Stimulated activated memory B cell treated with anti-CD40 and anti-IgM and Interleukin-4, amounts not matched to agents 10 μg/mL and 1 μg/mL and 100 μg/mL, for 72 hours (primary cell): ENCODE results near the gene UBXN7.
"Not testable (repeated sequence)": the region's sequence is repeated elsewhere in the genome, so short reads cannot be mapped to it uniquely, and the experiment has no call there.

ENCODE experiments used
- ATAC-seq: fragments of 150-1000 bp; cut with Tn5 transposase; 2 replicates; pipeline ENCODE4 v1.10.0; 2021
- H3K27ac Mint-ChIP-seq: one replicate; pipeline ENCODE4 v1.8.0; 2022; ENCODE audit warnings: mild to moderate bottlenecking, mixed read lengths
- H3K27me3 Mint-ChIP-seq: one replicate; pipeline ENCODE4 v1.8.0; 2022; ENCODE audit warnings: mixed read lengths
- H3K36me3 Mint-ChIP-seq: one replicate; pipeline ENCODE4 v1.8.0; 2022; ENCODE audit warnings: mixed read lengths
- H3K4me1 Mint-ChIP-seq: one replicate; pipeline ENCODE4 v1.8.0; 2022; ENCODE audit warnings: mixed read lengths
- H3K4me3 Mint-ChIP-seq: one replicate; pipeline ENCODE4 v1.8.0; 2022; ENCODE audit warnings: mild to moderate bottlenecking, moderate library complexity, mixed read lengths
- H3K9me3 Mint-ChIP-seq: one replicate; pipeline ENCODE4 v1.8.0; 2022; ENCODE audit warnings: mixed read lengths

Gene UBXN7

DNA sequence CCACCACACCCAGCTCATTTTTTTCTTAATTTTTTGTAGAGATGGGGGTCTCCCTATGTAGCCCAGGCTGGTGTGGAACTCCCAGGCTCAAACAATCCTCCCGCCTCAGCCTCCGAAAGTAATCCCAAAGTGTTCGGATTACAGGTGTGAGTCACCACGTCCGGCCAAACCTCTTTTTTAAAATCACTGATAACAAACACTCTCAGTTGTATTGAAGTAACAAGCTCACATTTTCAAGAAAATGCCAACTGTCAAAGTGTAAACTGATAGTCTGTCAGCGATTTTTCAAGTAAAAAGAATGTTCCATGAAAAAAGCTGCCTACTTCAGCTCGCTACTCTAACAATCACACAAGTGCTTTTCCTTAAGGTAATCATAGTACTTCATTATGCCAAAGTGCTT is 33.4 kb downstream of the UBXN7 start:
- Mint-ChIP-seq H3K36me3 (peaks cover 48% of the 10 kb centered on the region), H3K27ac (no peak overlapping the region), H3K4me1 (no peaks in the 10 kb centered on the region), H3K9me3 (no peaks in the 10 kb centered on the region), H3K4me3 (no peak overlapping the region), H3K27me3 (no peaks in the 10 kb centered on the region)
- no peak for ATAC-seq

DNA sequence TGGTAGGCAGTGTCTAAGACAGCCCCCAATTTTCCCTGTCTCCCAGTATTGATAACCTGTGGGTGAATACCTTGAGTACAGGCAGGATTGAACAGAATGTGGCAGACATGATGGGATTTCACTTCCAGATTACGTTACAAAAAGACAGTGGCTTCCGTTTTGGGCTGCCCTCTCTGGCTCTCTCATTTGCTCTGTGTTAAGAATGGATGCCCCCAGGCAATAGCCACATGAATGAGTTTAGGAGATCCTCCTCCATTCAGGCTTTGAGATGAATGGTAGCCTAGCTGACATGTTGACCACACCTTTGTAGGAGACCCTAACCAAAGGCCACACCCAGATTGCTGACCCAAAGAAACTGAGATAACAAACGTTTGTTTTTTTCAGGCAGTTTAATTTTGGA is 34.3 kb downstream of the UBXN7 start:
- Mint-ChIP-seq H3K9me3 (no peaks in the 10 kb centered on the region), H3K4me3 (no peak overlapping the region), H3K27ac (no peak overlapping the region)

DNA sequence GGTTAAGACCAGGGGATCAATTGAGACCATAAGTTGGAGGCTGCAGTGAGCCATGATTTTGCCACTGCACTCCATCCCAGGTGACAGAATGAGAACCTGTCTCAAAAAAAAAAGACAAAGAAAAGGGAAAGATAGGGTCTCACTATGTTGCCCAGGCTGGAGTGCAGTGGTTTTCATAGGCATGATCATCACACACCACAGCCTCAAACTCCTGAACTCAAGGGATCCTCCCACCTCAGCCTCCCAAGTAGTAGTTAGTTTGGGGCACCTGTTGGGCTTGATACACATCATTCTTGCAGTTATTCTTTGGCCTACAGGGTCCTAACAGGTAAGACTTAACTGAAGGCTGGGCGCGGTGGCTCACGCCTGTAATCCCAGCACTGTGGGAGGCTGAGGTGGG is 42.1 kb downstream of the UBXN7 start:
- ATAC-seq, result no peak
- Mint-ChIP-seq H3K4me1 (peaks cover 7% of the 10 kb centered on the region), H3K27ac (no peak overlapping the region), H3K36me3 (peaks cover 75% of the 10 kb centered on the region), H3K9me3 (peaks cover 4% of the 10 kb centered on the region), H3K27me3 (no peaks in the 10 kb centered on the region), H3K4me3 (no peak overlapping the region)

More for the DNA sequence above, 34.3 kb downstream of the UBXN7 start:
- peaks cover 52% of the 10 kb centered on the region for H3K36me3 Mint-ChIP-seq
- no peaks in the 10 kb centered on the region for H3K27me3 Mint-ChIP-seq
- no peaks in the 10 kb centered on the region for H3K4me1 Mint-ChIP-seq
- no peak for ATAC-seq

DNA sequence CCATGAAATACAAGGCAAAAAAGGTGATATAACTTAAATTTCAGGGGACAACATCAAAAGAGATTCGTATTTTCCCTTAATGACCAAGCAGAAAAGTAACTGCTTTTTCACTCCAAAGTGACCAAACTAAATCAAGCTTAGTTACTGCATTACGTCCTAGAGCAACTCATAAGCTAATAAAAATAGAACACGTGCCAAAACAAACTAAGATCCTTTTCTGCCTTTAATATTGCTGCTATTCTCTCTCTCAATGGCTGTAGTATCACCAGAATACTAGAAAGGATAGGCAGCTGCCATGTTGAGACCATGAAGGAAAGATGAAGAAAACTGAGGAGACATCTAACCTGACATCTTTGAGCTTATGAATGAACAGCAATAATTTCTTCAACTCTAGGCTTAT is 43.3 kb downstream of the UBXN7 start:
- no peak for ATAC-seq
- Mint-ChIP-seq H3K27me3 (no peaks in the 10 kb centered on the region), H3K4me3 (no peak overlapping the region), H3K9me3 (peaks cover 4% of the 10 kb centered on the region), H3K4me1 (peaks cover 13% of the 10 kb centered on the region), H3K36me3 (peaks cover 85% of the 10 kb centered on the region), H3K27ac (no peak overlapping the region)

DNA sequence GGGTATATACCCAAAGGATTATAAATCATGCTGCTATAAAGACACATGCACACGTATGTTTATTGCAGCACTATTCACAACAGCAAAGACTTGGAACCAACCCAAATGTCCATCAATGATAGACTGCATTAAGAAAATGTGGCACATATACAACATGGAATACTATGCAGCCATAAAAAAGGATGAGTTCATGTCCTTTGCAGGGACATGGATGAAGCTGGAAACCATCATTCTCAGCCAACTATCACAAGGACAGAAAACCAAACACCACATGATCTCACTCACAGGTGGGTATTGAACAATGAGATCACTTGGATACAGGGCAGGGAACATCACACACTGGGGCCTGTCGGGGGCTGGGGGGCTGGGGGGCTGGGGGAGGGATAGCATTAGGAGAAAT is 44.3 kb downstream of the UBXN7 start:
- not testable (repeated sequence) for H3K4me3 Mint-ChIP-seq, H3K27me3 Mint-ChIP-seq, H3K9me3 Mint-ChIP-seq, H3K27ac Mint-ChIP-seq, ATAC-seq
- peaks cover 89% of the 10 kb centered on the region for H3K36me3 Mint-ChIP-seq
- H3K4me1 Mint-ChIP-seq, result peaks cover 23% of the 10 kb centered on the region

DNA sequence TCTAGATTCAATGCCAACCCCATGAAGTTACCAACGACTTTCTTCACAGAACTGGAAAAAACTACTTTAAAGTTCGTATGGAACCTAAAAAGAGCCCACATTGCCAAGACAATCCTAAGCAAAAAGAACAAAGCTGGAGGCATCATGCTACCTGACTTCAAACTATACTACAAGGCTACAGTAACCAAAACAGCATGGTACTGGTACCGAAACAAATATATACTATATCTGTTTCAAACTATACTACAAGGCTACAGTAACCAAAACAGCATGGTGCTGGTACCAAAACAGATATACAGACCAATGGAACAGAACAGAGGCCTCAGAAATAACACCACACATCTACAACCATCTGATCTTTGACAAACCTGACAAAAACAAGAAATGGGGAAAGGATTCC is 45.4 kb downstream of the UBXN7 start:
- peaks cover 89% of the 10 kb centered on the region for H3K36me3 Mint-ChIP-seq
- H3K27ac Mint-ChIP-seq, H3K4me3 Mint-ChIP-seq, H3K27me3 Mint-ChIP-seq, ATAC-seq, H3K9me3 Mint-ChIP-seq: not testable (repeated sequence)
- H3K4me1 Mint-ChIP-seq, result peaks cover 30% of the 10 kb centered on the region

DNA sequence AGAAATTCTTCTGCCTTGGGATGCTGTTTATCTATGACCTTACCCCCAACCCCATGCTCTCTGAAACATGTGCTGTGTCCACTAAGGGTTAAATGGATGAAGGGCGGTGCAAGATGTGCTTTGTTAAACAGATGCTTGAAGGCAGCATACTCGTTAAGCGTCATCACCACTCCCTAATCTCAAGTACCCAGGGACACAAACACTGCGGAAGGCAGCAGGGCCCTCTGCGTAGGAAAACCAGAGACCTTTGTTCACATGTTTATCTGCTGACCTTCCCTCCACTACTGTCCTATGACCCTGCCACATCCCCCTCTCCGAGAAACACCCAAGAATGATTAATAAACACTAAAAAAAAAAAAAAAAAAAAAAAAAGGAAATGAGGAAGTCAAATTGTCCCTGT is 46.2 kb downstream of the UBXN7 start:
- peaks cover 30% of the 10 kb centered on the region for H3K4me1 Mint-ChIP-seq
- H3K36me3 Mint-ChIP-seq, result peaks cover 92% of the 10 kb centered on the region
- H3K27me3 Mint-ChIP-seq, ATAC-seq, H3K27ac Mint-ChIP-seq, H3K4me3 Mint-ChIP-seq, H3K9me3 Mint-ChIP-seq: not testable (repeated sequence)

DNA sequence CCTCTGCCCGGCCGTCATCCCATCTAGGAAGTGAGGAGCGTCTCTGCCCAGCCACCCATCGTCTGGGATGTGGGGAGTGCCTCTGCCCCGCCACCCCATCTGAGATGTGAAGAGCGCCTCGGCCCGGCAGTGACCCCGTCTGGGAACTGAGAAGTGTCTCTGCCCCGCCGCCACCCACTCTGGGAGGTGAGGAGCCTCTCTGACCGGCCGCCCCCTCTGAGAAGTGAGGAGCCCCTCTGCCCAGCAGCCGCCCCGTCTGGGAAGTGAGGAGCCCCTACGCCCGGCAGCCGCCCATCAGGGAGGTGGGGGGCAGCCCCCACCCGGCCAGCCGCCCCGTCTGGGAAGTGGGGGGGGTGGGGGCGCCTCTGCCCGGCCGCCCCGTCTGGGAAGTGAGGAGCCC is 46.8 kb downstream of the UBXN7 start:
- not testable (repeated sequence) for H3K9me3 Mint-ChIP-seq, H3K4me3 Mint-ChIP-seq, ATAC-seq, H3K27ac Mint-ChIP-seq, H3K27me3 Mint-ChIP-seq
- peaks cover 90% of the 10 kb centered on the region for H3K36me3 Mint-ChIP-seq
- peaks cover 30% of the 10 kb centered on the region for H3K4me1 Mint-ChIP-seq

DNA sequence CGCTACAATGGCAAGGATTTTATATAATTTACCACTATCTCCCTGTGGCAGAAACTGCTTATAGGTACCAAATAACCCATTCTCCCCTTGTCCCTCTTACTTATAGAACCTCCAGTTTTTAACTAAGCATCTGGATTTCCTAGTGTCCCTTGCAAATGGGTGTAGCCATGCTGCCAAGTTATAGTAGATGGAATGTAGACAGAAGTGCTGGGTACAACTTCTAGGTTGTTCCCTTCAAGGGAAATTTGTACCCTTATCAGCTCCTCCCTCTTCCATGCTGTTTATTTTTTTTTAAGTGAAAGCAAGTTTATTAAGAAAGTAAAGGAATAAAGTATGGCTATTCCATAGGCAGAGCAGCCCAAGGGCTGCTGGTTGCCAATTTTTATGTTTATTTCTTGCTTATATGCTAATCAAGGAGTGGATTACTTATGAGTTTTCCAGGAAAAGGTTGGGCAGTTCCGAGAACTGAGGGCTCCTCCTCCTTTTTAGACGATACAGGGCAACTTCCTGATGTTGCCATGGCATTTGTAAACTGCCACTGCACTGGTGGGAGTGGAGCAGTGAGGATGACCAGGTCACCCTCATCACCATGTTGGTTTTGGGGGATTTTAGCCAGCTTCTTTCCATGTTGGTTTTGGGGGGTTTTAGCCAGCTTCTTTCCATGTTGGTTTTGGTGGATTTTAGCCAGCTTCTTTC is 53.9 kb downstream of the UBXN7 start:
- Mint-ChIP-seq H3K27ac (no peak overlapping the region), H3K27me3 (no peaks in the 10 kb centered on the region), H3K9me3 (no peaks in the 10 kb centered on the region), H3K4me3 (no peak overlapping the region), H3K36me3 (peaks cover 52% of the 10 kb centered on the region), H3K4me1 (peaks cover 19% of the 10 kb centered on the region)
- no peak for ATAC-seq

DNA sequence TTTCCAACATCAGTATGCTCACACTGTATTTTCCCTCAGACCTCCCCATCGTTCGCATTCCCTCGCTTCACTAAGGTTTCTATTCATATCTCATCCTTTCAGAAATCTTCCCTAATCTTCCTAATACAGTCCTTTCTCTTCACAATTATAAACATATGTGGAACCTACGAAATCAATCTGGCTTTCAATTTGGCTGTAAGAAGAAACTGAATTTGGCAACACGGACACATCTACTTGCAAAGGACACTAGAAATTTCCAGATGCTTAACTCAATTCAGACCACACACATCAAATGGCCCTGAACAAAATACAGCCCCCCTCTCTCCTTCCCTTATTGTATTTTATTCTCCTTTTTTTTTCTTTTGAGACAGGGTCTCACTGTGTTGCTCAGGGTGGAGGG is 54.9 kb downstream of the UBXN7 start:
- H3K36me3 Mint-ChIP-seq, result peaks cover 49% of the 10 kb centered on the region
- H3K4me3 Mint-ChIP-seq, result no peak overlapping the region
- H3K27ac Mint-ChIP-seq, result no peak overlapping the region
- H3K4me1 Mint-ChIP-seq, result peaks cover 11% of the 10 kb centered on the region
- no peaks in the 10 kb centered on the region for H3K27me3 Mint-ChIP-seq
- no peaks in the 10 kb centered on the region for H3K9me3 Mint-ChIP-seq
- no peak for ATAC-seq

DNA sequence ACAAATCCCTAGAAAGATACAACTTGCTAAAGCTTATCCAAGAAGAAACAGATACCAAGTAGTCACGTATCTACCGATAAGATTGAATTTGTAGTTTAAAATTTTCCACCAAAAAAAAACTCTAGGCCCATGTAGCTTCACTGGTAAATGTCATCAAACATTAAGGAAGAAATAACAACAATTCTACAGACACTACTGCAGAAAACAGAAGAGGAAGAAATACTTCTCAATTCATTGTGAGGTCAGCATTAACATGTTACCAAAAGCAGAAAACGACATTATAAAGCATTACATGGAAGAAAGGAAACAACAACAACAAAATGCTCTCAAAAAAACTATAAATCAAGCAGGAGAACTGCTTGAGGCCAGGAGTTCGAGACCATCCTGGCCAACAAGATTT is 66.5 kb downstream of the UBXN7 start:
- no peak for ATAC-seq
- H3K27me3 Mint-ChIP-seq, result no peaks in the 10 kb centered on the region
- H3K4me3 Mint-ChIP-seq, result no peak overlapping the region
- H3K9me3 Mint-ChIP-seq, result no peaks in the 10 kb centered on the region
- peaks cover 56% of the 10 kb centered on the region for H3K36me3 Mint-ChIP-seq
- no peaks in the 10 kb centered on the region for H3K4me1 Mint-ChIP-seq
- peak overlapping the region; percentile 2 for H3K27ac Mint-ChIP-seq

DNA sequence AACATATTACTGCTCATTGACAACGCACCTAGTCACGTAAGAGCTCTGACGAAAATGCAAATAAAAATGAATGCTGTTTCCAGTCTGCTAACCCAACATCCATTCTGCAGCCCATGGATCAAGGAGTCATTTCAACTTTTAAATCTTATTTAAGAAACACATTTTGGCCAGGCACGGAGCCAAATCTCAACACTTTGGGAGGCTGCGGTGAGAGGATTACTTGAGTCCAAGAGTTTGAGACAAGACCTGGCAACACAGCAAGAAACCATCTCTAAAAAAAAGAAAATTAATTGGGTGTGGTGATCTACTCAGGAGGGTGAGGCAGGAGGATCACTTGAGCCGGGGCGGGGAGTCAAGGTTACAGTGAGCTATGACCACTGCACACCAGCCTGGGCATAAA is 71.6 kb downstream of the UBXN7 start:
- H3K4me1 Mint-ChIP-seq, result no peaks in the 10 kb centered on the region
- peaks cover 81% of the 10 kb centered on the region for H3K36me3 Mint-ChIP-seq
- no peaks in the 10 kb centered on the region for H3K27me3 Mint-ChIP-seq
- H3K4me3 Mint-ChIP-seq, result no peak overlapping the region
- no peak for ATAC-seq
- H3K9me3 Mint-ChIP-seq, result no peaks in the 10 kb centered on the region
- H3K27ac Mint-ChIP-seq, result no peak overlapping the region

DNA sequence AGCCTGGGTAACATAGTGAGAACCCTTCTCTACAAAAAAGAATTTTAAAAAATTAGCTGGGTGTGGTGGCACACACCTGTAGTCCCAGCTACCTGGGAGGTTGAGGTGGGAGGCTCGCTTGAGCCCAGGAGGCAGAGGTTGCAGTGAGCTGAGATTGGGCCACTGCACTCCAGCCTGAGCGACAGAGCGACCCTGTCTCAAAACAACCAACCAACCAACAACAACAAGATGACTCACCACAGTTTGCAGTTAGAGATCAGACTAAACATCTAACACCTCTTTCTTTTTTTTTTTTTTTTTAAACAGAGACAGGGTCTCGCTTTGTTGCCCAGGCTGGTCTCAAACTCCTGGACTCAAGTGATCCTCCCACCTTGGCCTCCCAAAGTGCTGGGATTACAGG is 73.7 kb downstream of the UBXN7 start:
- ATAC-seq, H3K4me3 Mint-ChIP-seq, H3K4me1 Mint-ChIP-seq, H3K27ac Mint-ChIP-seq, H3K27me3 Mint-ChIP-seq, H3K9me3 Mint-ChIP-seq: not testable (repeated sequence)
- H3K36me3 Mint-ChIP-seq, result peaks cover 92% of the 10 kb centered on the region

DNA sequence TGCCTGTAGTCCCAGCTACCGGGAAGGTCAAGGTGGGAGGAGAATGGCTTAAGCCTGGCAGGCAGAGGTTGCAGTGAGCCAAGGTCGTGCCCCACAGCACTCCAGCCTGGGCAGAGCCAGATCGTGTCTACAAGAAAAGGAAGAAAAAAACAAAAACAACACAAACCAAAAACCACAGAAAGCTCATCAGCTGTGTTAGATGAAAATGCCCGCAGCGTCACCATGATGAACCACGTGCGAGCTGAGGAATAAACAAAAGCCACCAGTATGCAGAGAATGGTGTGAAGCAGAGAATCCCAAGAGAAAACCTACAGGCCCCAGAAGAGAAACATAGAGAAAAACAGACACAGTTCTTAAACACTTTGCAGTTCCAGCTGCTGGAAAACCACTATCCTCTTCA is 74.3 kb downstream of the UBXN7 start:
- Mint-ChIP-seq H3K4me3 (no peak overlapping the region), H3K4me1 (no peaks in the 10 kb centered on the region), H3K27me3 (no peaks in the 10 kb centered on the region), H3K27ac (no peak overlapping the region), H3K9me3 (no peaks in the 10 kb centered on the region), H3K36me3 (peaks cover 94% of the 10 kb centered on the region)
- no peak for ATAC-seq

DNA sequence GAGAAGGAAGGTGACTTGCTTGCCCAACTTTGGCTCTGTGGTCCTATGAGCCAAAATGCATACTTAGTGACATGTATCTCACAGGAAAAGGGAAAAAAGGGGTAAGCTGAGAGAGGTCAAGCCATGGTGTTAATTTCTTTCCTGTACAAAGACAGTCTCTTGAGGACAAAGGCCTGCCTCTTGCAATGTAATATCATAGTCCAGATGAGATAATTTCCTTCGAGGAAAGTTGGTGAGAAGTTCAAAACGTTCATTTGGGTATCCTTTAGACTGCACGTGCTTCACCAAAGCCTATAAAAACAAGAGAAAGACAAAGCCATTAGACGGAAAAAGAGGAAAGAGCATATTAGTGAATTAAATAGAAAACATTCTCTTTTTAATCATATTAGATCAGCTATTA is 75.7 kb downstream of the UBXN7 start:
- no peaks in the 10 kb centered on the region for H3K27me3 Mint-ChIP-seq
- ATAC-seq, result no peak
- no peaks in the 10 kb centered on the region for H3K4me1 Mint-ChIP-seq
- no peak overlapping the region for H3K27ac Mint-ChIP-seq
- peaks cover 86% of the 10 kb centered on the region for H3K36me3 Mint-ChIP-seq
- H3K9me3 Mint-ChIP-seq, result no peaks in the 10 kb centered on the region
- H3K4me3 Mint-ChIP-seq, result no peak overlapping the region

DNA sequence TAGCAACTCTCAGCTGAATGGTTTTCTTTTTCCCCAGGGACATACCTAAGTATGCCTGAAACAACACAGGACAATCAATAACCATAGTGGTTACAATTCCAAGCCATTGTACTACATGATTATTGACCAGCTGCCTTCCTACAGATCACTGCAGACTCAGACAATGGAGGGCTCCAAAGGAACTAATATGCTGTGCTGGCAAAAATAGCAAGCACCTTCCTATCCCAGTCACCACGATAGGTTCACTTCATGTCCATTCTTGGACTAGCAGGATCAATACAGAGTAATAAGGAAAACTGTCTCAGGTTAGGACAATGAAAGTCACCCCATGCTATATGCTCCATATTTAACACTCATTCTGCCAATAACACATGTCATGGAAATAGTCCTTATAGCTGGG is 76.6 kb downstream of the UBXN7 start:
- Mint-ChIP-seq H3K36me3 (peaks cover 82% of the 10 kb centered on the region), H3K27ac (no peak overlapping the region), H3K4me1 (no peaks in the 10 kb centered on the region), H3K4me3 (no peak overlapping the region), H3K9me3 (no peaks in the 10 kb centered on the region), H3K27me3 (no peaks in the 10 kb centered on the region)
- no peak for ATAC-seq

DNA sequence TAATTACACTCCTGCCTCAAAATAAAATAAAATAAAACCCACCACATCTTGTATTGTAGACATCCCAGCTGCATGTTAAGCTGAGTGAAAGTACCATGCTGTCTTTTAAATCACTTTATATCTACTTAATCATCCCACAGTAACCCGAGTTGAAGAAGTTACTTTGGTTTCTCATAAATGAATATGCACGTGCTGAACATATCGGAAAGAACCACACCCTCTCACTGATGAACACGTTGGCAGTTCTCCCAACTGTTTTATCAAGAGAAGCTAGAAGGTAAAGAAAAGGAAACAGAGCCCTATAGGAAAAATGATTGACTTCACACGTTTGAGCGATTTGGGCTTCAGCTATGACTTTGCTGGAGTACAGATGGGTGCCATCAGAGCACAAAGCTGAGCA is 78.1 kb downstream of the UBXN7 start:
- H3K27ac Mint-ChIP-seq, result no peak overlapping the region
- ATAC-seq, result no peak

More for the DNA sequence above, 78.1 kb downstream of the UBXN7 start:
- Mint-ChIP-seq H3K4me3 (no peak overlapping the region), H3K4me1 (no peaks in the 10 kb centered on the region), H3K9me3 (no peaks in the 10 kb centered on the region), H3K27me3 (no peaks in the 10 kb centered on the region), H3K36me3 (peaks cover 71% of the 10 kb centered on the region)
